SK-N-SH (cell line): ENCODE data around the gene SF3A2. TPM values are rescaled to one million over a fixed set of nuclear protein-coding genes. Genes with fewer than 3 reads are reported as not detected.

Experiments used
- CTCF ChIA-PET: fragments of 300-600, 350-600 bp; formaldehyde crosslinking; extraction: SDS; loops from one replicate; lab custom pipeline; 2021; lab: Yijun Ruan, JAX
- POLR2A ChIA-PET: fragments of 350-600 bp; sonication (Branson Sonifier 250); formaldehyde crosslinking; extraction: SDS; loops from one replicate; lab custom pipeline; 2020; ENCODE audit warnings: antibody characterized with exemption, inconsistent platforms; lab: Yijun Ruan, JAX
- DNase-seq: peaks from one replicate; pipeline ENCODE4 v3.0.0; 2012
- H2AFZ ChIP-seq: fragments of 200-600 bp; sonication (generic); 2 replicates; pipeline ENCODE4 v1.8.1; 2016; ENCODE audit warnings: antibody characterized with exemption, mild to moderate bottlenecking, low read depth
- H3F3A ChIP-seq: fragments of 200-600 bp; sonication (generic); replicated peaks from 2 replicates; pipeline ENCODE3; 2016; ENCODE audit warnings: antibody characterized with exemption, mild to moderate bottlenecking; ENCODE audit not compliant: insufficient read depth
- H3K27ac ChIP-seq, 2 experiments: fragments of 200-500 bp in 1 of 2; fragments of 200-600 bp in 1 of 2; sonication (Bioruptor generic) in 1 of 2; sonication (generic), shearing (Covaris generic) in 1 of 2; 2 replicates each; pipeline versions ENCODE4 v1.5.1 to v1.6.1; 2014 to 2016; ENCODE audit warnings: low read depth in 2 of 2, inconsistent platforms in 1 of 2, low read length in 1 of 2, mild to moderate bottlenecking in 1 of 2, mixed read lengths in 1 of 2
- H3K27me3 ChIP-seq: fragments of 200-600 bp; sonication (generic), shearing (Covaris generic); 2 replicates; pipeline ENCODE4 v1.6.1; 2016; ENCODE audit warnings: mixed run types; ENCODE audit not compliant: insufficient read depth
- H3K36me3 ChIP-seq, 2 experiments: fragments of 200-500 bp in 1 of 2; fragments of 200-600 bp in 1 of 2; sonication (Bioruptor generic) in 1 of 2; sonication (generic) in 1 of 2; replicated peaks in 1 of 2; 2 replicates each; pipeline versions ENCODE3 to v1.5.1; 2014 to 2016; ENCODE audit warnings: low read length in 1 of 2, mild to moderate bottlenecking in 1 of 2; ENCODE audit not compliant: insufficient read depth in 2 of 2, control insufficient read depth in 1 of 2
- H3K4me1 ChIP-seq, 2 experiments: fragments of 200-500 bp in 1 of 2; fragments of 200-600 bp in 1 of 2; sonication (Bioruptor generic) in 1 of 2; sonication (generic), shearing (Covaris generic) in 1 of 2; 2 replicates each; pipeline versions ENCODE4 v1.5.1 to v1.6.1; 2014 to 2016; ENCODE audit warnings: low read depth in 1 of 2, low read length in 1 of 2, mixed run types in 1 of 2; ENCODE audit not compliant: insufficient read depth in 2 of 2, control insufficient read depth in 1 of 2
- H3K4me2 ChIP-seq: fragments of 200-600 bp; sonication (generic), shearing (Covaris generic); 2 replicates; pipeline ENCODE4 v1.6.1; 2017; ENCODE audit warnings: mixed run types
- H3K4me3 ChIP-seq, 2 experiments: fragments of 200-500 bp in 1 of 2; fragments of 200-600 bp in 1 of 2; sonication (Bioruptor generic) in 1 of 2; sonication (generic), shearing (Covaris generic) in 1 of 2; 2 replicates each; pipeline versions ENCODE4 v1.5.1 to v1.8.1; 2014 to 2016; ENCODE audit warnings: low read depth in 2 of 2, inconsistent platforms in 1 of 2, low read length in 1 of 2, mild to moderate bottlenecking in 1 of 2, mixed read lengths in 1 of 2, moderate library complexity in 1 of 2
- H3K79me2 ChIP-seq: fragments of 200-600 bp; sonication (generic); 2 replicates; pipeline ENCODE4 v1.8.1; 2017; ENCODE audit warnings: mild to moderate bottlenecking; ENCODE audit not compliant: insufficient read depth
- H3K9ac ChIP-seq: fragments of 200-600 bp; sonication (generic); 2 replicates; pipeline ENCODE4 v1.6.1; 2017; ENCODE audit warnings: mixed run types
- H3K9me2 ChIP-seq: fragments of 200-600 bp; sonication (generic); 2 replicates; pipeline ENCODE4 v1.6.1; 2017; ENCODE audit warnings: mixed run types
- H3K9me3 ChIP-seq: fragments of 200-600 bp; sonication (generic); 2 replicates; pipeline ENCODE4 v1.6.1; 2017; ENCODE audit warnings: mixed run types, mild to moderate bottlenecking, moderate library complexity
- H4K20me1 ChIP-seq: fragments of 200-600 bp; sonication (generic); 2 replicates; pipeline ENCODE4 v1.6.1; 2017; ENCODE audit warnings: mild to moderate bottlenecking, mixed run types; ENCODE audit not compliant: insufficient read depth
- CHD2 ChIP-seq: fragments of 150-350 bp; IDR thresholded peaks from 2 replicates; pipeline ENCODE4 v1.6.1; 2018; ENCODE audit warnings: low read length; ENCODE audit not compliant: partially characterized antibody
- FOXJ3 ChIP-seq: sonication (generic); formaldehyde crosslinking; IDR thresholded peaks from 2 replicates; pipeline ENCODE4 v1.5.1; 2020; ENCODE audit warnings: mild to moderate bottlenecking, missing genetic modification reagents
- FOXM1 ChIP-seq: IDR thresholded peaks from 2 replicates; pipeline ENCODE4 v1.4.0; 2012; ENCODE audit warnings: low read depth, mild to moderate bottlenecking
- GATA2 ChIP-seq: sonication (generic); formaldehyde crosslinking; IDR thresholded peaks from 2 replicates; pipeline ENCODE4 v1.5.0; 2020; ENCODE audit warnings: mild to moderate bottlenecking, missing genetic modification reagents
- MEF2A ChIP-seq: IDR thresholded peaks from 2 replicates; pipeline ENCODE4 v1.4.0; 2012; ENCODE audit warnings: low read depth, borderline replicate concordance
- MXI1 ChIP-seq: IDR thresholded peaks from 2 replicates; pipeline ENCODE4 v1.6.1; 2012; ENCODE audit warnings: mild to moderate bottlenecking, low read depth, low read length, improper control_type of control experiment
- NFIC ChIP-seq: IDR thresholded peaks from 2 replicates; pipeline ENCODE4 v1.4.0; 2012; ENCODE audit warnings: borderline replicate concordance
- NRF1 ChIP-seq: IDR thresholded peaks from 2 replicates; pipeline ENCODE4 v1.6.1; 2012; ENCODE audit warnings: low read depth, mild to moderate bottlenecking, low read length
- POLR2AphosphoS5 ChIP-seq: IDR thresholded peaks from 2 replicates; pipeline ENCODE4 v1.6.1; 2012; ENCODE audit warnings: low read depth, low read length
- RAD21 ChIP-seq: IDR thresholded peaks from 2 replicates; pipeline ENCODE4 v1.6.1; 2012; ENCODE audit warnings: mild to moderate bottlenecking, low read length
- RXRA ChIP-seq: IDR thresholded peaks from 2 replicates; pipeline ENCODE4 v1.4.0; 2012; ENCODE audit warnings: low read depth, mild to moderate bottlenecking, borderline replicate concordance
- SMC3 ChIP-seq: IDR thresholded peaks from 2 replicates; pipeline ENCODE4 v1.6.1; 2012; ENCODE audit warnings: low read depth, low read length, improper control_type of control experiment
- TCF12 ChIP-seq: IDR thresholded peaks from 2 replicates; pipeline ENCODE4 v1.4.0; 2012
- TEAD4 ChIP-seq: IDR thresholded peaks from 2 replicates; pipeline ENCODE4 v1.4.0; 2012; ENCODE audit warnings: mild to moderate bottlenecking, borderline replicate concordance; ENCODE audit not compliant: insufficient read depth
- YY1 ChIP-seq: IDR thresholded peaks from 2 replicates; pipeline ENCODE4 v1.4.0; 2012; ENCODE audit warnings: low read depth, mild to moderate bottlenecking
- WGBS: methylation state at CpG from one replicate; pipeline ENCODE4 v1.1.6; 2017; ENCODE audit warnings: low lambda C conversion rate; 5-methylcytosine and 5-hydroxymethylcytosine counted together
- polyA plus RNA-seq, 3 experiments: library from polyadenylated mRNA; depleted of rRNA; stranded (reverse); fragments of >200 nt; gene quantifications; 2 replicates each; pipeline ENCODE4 v1.2.3, GENCODE V29; 2012
- TF ChIP-seq, protein P1 (sequence below): IDR thresholded peaks from 2 replicates; pipeline ENCODE4 v1.4.0; 2012; ENCODE audit warnings: low read depth, borderline replicate concordance
- TF ChIP-seq, protein P2 (sequence below): fragments of 150-350 bp; IDR thresholded peaks from 2 replicates; pipeline ENCODE4 v1.6.1; 2017; ENCODE audit warnings: antibody characterized with exemption, low read length, low read depth, borderline replicate concordance
- TF ChIP-seq, protein P3 (sequence below): IDR thresholded peaks from 2 replicates; pipeline ENCODE4 v1.6.1; 2012; ENCODE audit warnings: mild to moderate bottlenecking, low read depth, low read length, moderate library complexity
- TF ChIP-seq, protein P4 (sequence below): IDR thresholded peaks from 2 replicates; pipeline ENCODE4 v1.4.0; 2012; ENCODE audit warnings: low read depth
- TF ChIP-seq, protein P5 (sequence below): fragments of 150-350 bp; IDR thresholded peaks from 2 replicates; pipeline ENCODE4 v1.6.1; 2016; ENCODE audit warnings: mild to moderate bottlenecking, low read depth, low read length

SF3A2 gene
- polyA plus RNA-seq, 1 of the 3 experiments (the other 2 are of a cell fraction), result 55.8 TPM

DNA sequence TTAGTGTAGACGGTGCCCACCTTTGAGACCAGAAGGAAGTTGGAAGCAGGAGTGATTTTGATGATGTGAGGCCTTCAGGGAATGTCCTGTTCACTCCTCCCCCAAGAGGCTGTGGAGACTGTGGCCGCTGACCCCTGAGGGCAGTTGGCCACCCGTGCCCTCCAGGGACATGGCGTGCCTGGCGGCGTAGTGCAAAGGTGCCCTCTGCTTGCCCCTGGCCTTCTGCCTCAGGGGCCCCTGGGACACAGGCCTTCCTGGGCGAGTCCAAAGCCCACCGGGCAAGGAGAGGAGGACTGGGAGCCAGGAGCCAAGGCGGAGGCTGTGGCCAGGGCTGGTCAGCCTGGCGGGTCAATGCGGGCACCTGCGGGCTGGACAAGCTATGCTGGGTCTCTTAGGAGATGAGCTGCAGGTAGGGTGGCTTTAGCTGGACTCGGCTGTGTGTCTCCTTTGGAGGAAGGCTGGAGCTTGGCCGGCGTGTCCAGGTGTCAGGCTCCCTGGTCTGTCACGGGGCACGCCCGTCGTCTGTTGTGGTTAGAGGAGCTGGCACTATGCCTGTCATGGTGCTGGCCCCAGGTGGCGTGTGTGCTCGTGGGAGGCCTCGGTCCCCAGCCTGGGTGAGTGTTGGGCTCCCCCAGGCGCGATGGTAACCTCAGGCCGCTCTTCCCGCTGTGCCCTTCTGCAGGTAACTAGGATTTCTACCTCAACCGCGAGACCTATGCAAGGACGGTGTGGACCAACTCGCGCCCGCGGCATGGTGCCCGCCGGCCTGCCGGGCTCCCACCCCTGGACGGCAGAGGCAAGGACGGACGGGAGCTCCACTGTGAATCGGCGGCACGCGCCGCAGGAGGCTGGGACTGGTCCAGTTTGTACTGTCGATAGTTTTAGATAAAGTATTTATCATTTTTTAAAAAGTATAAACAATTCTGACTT, 7.3 kb upstream of the SF3A2 start (continued):
- TF ChIP-seq, protein P1, sequence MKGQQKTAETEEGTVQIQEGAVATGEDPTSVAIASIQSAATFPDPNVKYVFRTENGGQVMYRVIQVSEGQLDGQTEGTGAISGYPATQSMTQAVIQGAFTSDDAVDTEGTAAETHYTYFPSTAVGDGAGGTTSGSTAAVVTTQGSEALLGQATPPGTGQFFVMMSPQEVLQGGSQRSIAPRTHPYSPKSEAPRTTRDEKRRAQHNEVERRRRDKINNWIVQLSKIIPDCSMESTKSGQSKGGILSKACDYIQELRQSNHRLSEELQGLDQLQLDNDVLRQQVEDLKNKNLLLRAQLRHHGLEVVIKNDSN, result no peak
- TF ChIP-seq FOXJ3 (CRISPR knock-in tag) (no peak), YY1 (no peak)
- TF ChIP-seq, protein P2, sequence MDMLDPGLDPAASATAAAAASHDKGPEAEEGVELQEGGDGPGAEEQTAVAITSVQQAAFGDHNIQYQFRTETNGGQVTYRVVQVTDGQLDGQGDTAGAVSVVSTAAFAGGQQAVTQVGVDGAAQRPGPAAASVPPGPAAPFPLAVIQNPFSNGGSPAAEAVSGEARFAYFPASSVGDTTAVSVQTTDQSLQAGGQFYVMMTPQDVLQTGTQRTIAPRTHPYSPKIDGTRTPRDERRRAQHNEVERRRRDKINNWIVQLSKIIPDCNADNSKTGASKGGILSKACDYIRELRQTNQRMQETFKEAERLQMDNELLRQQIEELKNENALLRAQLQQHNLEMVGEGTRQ, result no peak

DNA sequence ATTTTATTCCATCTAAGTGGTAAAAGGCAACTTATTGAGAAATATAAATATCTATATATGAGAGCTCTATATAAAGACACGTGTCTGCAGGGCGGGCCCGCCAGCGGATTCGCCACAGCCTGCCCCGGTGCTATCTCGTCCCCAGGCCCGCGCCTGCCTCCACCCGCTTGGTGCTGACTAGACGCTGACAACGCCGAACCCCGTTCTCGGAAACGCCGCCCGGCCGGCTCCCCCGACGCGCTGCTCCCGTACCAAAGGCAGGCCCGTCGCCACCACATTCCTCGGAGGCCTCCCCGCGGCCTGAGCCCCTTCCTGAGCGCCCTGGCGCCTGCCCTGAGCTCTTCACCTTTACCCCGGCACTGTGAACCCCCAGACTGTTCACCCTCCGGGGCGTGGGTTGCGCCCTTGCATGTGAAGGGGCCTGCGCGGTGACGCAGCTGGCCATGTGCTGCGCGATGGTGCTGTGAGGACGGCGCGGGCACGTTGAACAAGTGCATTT, 6.5 kb upstream of the SF3A2 start:
- CTCF ChIA-PET, result interaction anchor here (0.8 to 8.1 kb wide), 7 partner anchors 9 to 86 kb away, joined by 3 to 107 read pairs (median 4); no protein-coding TSS in a partner anchor

More for the DNA sequence above, 6.5 kb upstream of the SF3A2 start:
- WGBS, result 95% methylated on average over 43 of the region's 43 CpGs
- DNase-seq, result no peak
- peaks cover 24% of the 10 kb centered on the region for H3F3A ChIP-seq
- peaks cover 5 to 51% of the 10 kb centered on the region in 2 experiments for H3K36me3 ChIP-seq
- no peak overlapping the region for H3K9ac ChIP-seq
- no peaks in the 10 kb centered on the region for H3K9me2 ChIP-seq
- H3K27me3 ChIP-seq, result no peaks in the 10 kb centered on the region
- no peak overlapping the region for H3K4me3 ChIP-seq
- H3K4me2 ChIP-seq, result no peak overlapping the region
- TF ChIP-seq SMC3, result no peak
- TF ChIP-seq, protein P3, sequence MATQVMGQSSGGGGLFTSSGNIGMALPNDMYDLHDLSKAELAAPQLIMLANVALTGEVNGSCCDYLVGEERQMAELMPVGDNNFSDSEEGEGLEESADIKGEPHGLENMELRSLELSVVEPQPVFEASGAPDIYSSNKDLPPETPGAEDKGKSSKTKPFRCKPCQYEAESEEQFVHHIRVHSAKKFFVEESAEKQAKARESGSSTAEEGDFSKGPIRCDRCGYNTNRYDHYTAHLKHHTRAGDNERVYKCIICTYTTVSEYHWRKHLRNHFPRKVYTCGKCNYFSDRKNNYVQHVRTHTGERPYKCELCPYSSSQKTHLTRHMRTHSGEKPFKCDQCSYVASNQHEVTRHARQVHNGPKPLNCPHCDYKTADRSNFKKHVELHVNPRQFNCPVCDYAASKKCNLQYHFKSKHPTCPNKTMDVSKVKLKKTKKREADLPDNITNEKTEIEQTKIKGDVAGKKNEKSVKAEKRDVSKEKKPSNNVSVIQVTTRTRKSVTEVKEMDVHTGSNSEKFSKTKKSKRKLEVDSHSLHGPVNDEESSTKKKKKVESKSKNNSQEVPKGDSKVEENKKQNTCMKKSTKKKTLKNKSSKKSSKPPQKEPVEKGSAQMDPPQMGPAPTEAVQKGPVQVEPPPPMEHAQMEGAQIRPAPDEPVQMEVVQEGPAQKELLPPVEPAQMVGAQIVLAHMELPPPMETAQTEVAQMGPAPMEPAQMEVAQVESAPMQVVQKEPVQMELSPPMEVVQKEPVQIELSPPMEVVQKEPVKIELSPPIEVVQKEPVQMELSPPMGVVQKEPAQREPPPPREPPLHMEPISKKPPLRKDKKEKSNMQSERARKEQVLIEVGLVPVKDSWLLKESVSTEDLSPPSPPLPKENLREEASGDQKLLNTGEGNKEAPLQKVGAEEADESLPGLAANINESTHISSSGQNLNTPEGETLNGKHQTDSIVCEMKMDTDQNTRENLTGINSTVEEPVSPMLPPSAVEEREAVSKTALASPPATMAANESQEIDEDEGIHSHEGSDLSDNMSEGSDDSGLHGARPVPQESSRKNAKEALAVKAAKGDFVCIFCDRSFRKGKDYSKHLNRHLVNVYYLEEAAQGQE, result no peak
- no peak for TF ChIP-seq MXI1
- no peak for TF ChIP-seq FOXM1
- TF ChIP-seq, protein P4, sequence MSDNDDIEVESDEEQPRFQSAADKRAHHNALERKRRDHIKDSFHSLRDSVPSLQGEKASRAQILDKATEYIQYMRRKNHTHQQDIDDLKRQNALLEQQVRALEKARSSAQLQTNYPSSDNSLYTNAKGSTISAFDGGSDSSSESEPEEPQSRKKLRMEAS, result no peak
- TF ChIP-seq, protein P2, result no peak
- no peak for TF ChIP-seq MEF2A
- no peak for TF ChIP-seq NRF1
- no peak for TF ChIP-seq TCF12
- TF ChIP-seq TEAD4, result no peak
- no peak for TF ChIP-seq RAD21
- TF ChIP-seq, protein P5, sequence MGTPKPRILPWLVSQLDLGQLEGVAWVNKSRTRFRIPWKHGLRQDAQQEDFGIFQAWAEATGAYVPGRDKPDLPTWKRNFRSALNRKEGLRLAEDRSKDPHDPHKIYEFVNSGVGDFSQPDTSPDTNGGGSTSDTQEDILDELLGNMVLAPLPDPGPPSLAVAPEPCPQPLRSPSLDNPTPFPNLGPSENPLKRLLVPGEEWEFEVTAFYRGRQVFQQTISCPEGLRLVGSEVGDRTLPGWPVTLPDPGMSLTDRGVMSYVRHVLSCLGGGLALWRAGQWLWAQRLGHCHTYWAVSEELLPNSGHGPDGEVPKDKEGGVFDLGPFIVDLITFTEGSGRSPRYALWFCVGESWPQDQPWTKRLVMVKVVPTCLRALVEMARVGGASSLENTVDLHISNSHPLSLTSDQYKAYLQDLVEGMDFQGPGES, result no peak
- TF ChIP-seq NFIC, result no peak
- TF ChIP-seq RXRA, result no peak
- no peak for TF ChIP-seq CHD2
- TF ChIP-seq POLR2AphosphoS5, result no peak
- no peak for TF ChIP-seq GATA2 (CRISPR knock-in tag)
- H3K79me2 ChIP-seq, result peaks cover 34% of the 10 kb centered on the region
- no peak overlapping the region for H2AFZ ChIP-seq
- peaks cover 0 to 23% of the 10 kb centered on the region in 2 experiments; a peak in 1 of 4 replicates for H3K4me1 ChIP-seq
- POLR2A ChIA-PET, result interaction anchor here (0.6 to 1.2 kb wide), 3 partner anchors 19 to 209 kb away, joined by 3 read pairs; partner anchors contain the start of gene AMH
- peaks cover 18% of the 10 kb centered on the region; the same call in 1 of the 2 replicates for H4K20me1 ChIP-seq
- H3K9me3 ChIP-seq, result no peaks in the 10 kb centered on the region
- H3K27ac ChIP-seq, result no peak overlapping the region
